Measurements from ENCODE around the gene CD4. TPM values are rescaled to one million over a fixed set of nuclear protein-coding genes. Genes with fewer than 3 reads are reported as not detected.

The CD4 gene
- total RNA-seq, 2 experiments from 2014 or later, result 155 to 161 TPM

DNA sequence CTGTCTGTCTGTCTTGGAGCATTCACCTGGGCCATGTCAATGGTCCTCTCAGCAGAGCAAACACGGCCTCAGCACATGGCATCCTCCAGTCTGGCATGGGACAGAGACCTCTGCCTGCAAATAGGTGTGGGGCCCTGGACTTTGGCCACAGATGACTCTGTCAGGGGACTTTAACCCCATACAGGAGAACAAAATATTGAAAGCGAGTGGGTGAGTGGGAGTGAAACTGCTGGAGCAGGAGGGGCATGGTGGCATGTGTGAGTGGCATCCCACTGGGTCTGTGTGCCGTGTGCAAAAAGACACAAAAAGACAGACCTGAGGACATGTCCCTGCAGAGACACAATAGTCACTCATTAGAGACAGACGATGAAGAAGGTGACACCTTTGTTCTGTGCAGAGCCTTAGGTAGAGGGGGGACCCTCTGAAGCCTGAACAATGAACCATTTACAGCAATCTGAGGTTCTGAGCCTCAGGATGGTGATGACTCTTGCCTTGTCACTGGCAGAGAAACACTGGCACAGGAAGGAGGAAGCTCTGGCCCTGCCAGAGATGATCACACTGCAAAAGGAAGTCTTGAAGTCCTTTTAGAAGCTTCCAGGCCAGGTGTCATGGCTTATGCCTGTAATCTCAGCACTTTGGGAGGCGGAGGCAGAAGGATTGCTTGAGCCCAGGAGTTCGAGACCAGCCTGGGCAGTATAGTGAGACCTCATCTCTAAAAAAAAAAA, 9.5 kb upstream of the CD4 start:
- Mint-ChIP-seq H3K27ac (peak overlapping the region; percentile 51), H3K4me1 (ENCODE audit: low read depth) (peaks cover 90% of the 10 kb centered on the region), H3K36me3 (ENCODE audit: low read depth) (peaks cover 15% of the 10 kb centered on the region), H3K4me3 (no peak overlapping the region), H3K27me3 (ENCODE audit: low read depth) (no peaks in the 10 kb centered on the region), H3K9me3 (no peaks in the 10 kb centered on the region)
- CTCF ChIA-PET, result interaction anchor here (0.6 to 9.7 kb wide), 15 partner anchors 9 to 118 kb away, joined by 3 to 118 read pairs (median 4); partner anchors contain the start of genes CD4, MLF2, PTMS and SPSB2
- intact Hi-C loops (cut with micrococcal nuclease), result loop anchor here (1.0 to 2.0 kb wide), 9 partner anchors 9 to 217 kb away; partner anchors contain the start of genes CD4, MLF2 and ZNF384
- peak; percentile 54 for DNase-seq

DNA sequence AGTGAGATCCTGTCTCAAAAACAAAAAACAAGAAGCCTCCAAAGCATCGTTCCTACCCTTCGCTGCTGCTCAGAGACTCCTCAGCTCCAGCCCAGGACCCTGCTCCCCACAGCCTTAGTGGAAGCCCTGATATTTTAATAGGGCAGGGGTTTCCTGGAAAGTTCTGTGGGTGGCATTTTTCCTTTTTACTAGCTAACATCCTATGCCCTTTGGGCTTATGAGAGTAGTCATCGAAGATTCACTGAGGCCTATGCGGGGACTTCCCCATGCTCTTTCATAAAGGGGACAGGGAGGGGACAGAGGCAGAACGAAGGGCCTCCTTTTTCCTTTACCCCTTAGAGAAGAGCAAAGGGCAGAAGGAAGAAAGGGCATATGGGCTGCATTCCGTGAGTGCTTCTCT, 8.8 kb upstream of the CD4 start:
- intact Hi-C loops (cut with micrococcal nuclease), result loop anchor here (1.0 kb wide), 3 partner anchors 9 to 172 kb away; partner anchors contain the start of gene CD4
- Mint-ChIP-seq H3K4me3 (no peak overlapping the region), H3K27ac (peak overlapping the region; percentile 51), H3K27me3 (ENCODE audit: low read depth) (no peaks in the 10 kb centered on the region), H3K9me3 (no peaks in the 10 kb centered on the region), H3K4me1 (ENCODE audit: low read depth) (peaks cover 90% of the 10 kb centered on the region), H3K36me3 (ENCODE audit: low read depth) (peaks cover 13% of the 10 kb centered on the region)
- DNase-seq, result peak; percentile 65
- CTCF ChIA-PET, result interaction anchor here (0.6 to 9.7 kb wide), 13 partner anchors 8 to 118 kb away, joined by 3 to 118 read pairs (median 4); partner anchors contain the start of genes CD4, MLF2, PTMS and SPSB2

- Mint-ChIP-seq H3K9me3 (no peaks in the 10 kb centered on the region), H3K27ac (peak overlapping the region; percentile 38), H3K4me1 (ENCODE audit: low read depth) (peaks cover 90% of the 10 kb centered on the region), H3K4me3 (no peak overlapping the region), H3K36me3 (ENCODE audit: low read depth) (peaks cover 7% of the 10 kb centered on the region), H3K27me3 (ENCODE audit: low read depth) (no peaks in the 10 kb centered on the region)
- intact Hi-C loops (cut with micrococcal nuclease), result no loop called here
- no peak for DNase-seq
- CTCF ChIA-PET, result interaction anchor here (1.0 to 9.7 kb wide), 5 partner anchors 10 to 51 kb away, joined by 3 to 118 read pairs (median 8); partner anchors contain the start of gene MLF2
These were observed 7.2 kb upstream of the CD4 start for GRCh38 chr12:6782119-6782518.

GRCh38 chr12:6782850-6783566, 6.3 kb upstream of the CD4 start:
- CTCF ChIA-PET, result interaction anchor here (0.5 to 9.7 kb wide), 11 partner anchors 9 to 170 kb away, joined by 3 to 118 read pairs (median 6); partner anchors contain the start of genes MLF2 and SPSB2
- H3K27ac Mint-ChIP-seq, result peak overlapping the region; percentile 54
- no peaks in the 10 kb centered on the region for H3K9me3 Mint-ChIP-seq
- H3K4me3 Mint-ChIP-seq, result no peak overlapping the region
- peaks cover 86% of the 10 kb centered on the region for H3K4me1 Mint-ChIP-seq (ENCODE audit: low read depth)
- intact Hi-C loops (cut with micrococcal nuclease), result no loop called here
- no peaks in the 10 kb centered on the region for H3K27me3 Mint-ChIP-seq (ENCODE audit: low read depth)
- peaks cover 2% of the 10 kb centered on the region for H3K36me3 Mint-ChIP-seq (ENCODE audit: low read depth)
- peak; percentile 52 for DNase-seq

- Mint-ChIP-seq H3K4me3 (no peak overlapping the region), H3K27ac (no peak overlapping the region), H3K27me3 (ENCODE audit: low read depth) (no peaks in the 10 kb centered on the region), H3K36me3 (ENCODE audit: low read depth) (no peaks in the 10 kb centered on the region), H3K4me1 (ENCODE audit: low read depth) (peaks cover 86% of the 10 kb centered on the region), H3K9me3 (no peaks in the 10 kb centered on the region)
- CTCF ChIA-PET, result interaction anchor here (0.9 to 9.7 kb wide), 7 partner anchors 12 to 171 kb away, joined by 3 to 118 read pairs (median 3); partner anchors contain the start of genes MLF2 and SPSB2
- intact Hi-C loops (cut with micrococcal nuclease), result no loop called here
- DNase-seq, result no peak
These were observed 5.5 kb upstream of the CD4 start for GRCh38 chr12:6783828-6784227.

GRCh38 chr12:6784296-6784695, 5.0 kb upstream of the CD4 start:
- intact Hi-C loops (cut with micrococcal nuclease), result no loop called here
- Mint-ChIP-seq H3K27ac (no peak overlapping the region), H3K4me1 (ENCODE audit: low read depth) (peaks cover 86% of the 10 kb centered on the region), H3K36me3 (ENCODE audit: low read depth) (no peaks in the 10 kb centered on the region), H3K4me3 (no peak overlapping the region), H3K27me3 (ENCODE audit: low read depth) (no peaks in the 10 kb centered on the region), H3K9me3 (no peaks in the 10 kb centered on the region)
- no peak for DNase-seq
- CTCF ChIA-PET, result interaction anchor here (1.0 to 9.7 kb wide), 4 partner anchors 12 to 41 kb away, joined by 3 to 118 read pairs (median 8); partner anchors contain the start of gene MLF2

- Mint-ChIP-seq H3K36me3 (ENCODE audit: low read depth) (peaks cover 2% of the 10 kb centered on the region), H3K27ac (no peak overlapping the region), H3K9me3 (no peaks in the 10 kb centered on the region), H3K4me3 (no peak overlapping the region), H3K27me3 (ENCODE audit: low read depth) (no peaks in the 10 kb centered on the region), H3K4me1 (ENCODE audit: low read depth) (peaks cover 81% of the 10 kb centered on the region)
- intact Hi-C loops (cut with micrococcal nuclease), result loop anchor here (5.0 kb wide), 1 partner anchor 168 kb away; the partner anchor contains the start of gene PTPN6
- DNase-seq, result no peak
- CTCF ChIA-PET, result interaction anchor here (1.3 to 9.7 kb wide), 3 partner anchors 11 to 41 kb away, joined by 3 to 118 read pairs (median 13); partner anchors contain the start of gene MLF2
These were observed 4.6 kb upstream of the CD4 start for GRCh38 chr12:6784761-6785160.

DNA sequence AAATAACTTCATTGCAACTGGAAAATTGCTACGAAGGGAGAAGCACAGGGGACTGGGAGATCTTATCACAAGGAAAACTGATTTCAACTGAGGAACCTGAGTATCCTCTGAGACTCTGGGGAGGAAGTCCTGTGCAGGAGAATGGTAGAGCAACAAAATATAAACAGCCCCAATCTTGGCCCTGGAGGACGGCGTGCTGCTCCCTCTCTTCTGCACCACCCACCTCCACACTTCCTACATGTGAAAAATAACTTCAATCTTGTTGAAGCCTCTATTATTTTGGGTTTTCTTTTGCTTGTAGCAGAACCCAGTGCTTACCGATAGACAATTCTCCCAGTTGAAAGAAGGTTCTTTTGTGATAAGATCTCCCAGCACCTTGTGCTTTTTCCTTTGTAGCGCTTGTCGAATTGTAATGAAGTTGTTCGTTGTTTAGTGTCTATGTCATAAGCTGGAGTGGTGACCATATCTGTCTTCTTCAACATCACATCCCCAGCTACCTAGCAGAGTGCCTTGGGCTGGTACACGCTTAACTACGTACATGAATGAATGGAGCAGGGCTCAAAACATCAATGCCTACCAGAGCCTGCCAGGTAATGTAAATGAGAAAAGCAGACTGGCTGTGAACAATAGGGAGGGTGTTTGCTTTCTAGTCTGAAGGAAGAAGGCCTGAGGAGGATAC, 2.8 kb upstream of the CD4 start:
- peaks cover 6% of the 10 kb centered on the region for H3K36me3 Mint-ChIP-seq (ENCODE audit: low read depth)
- CTCF ChIA-PET, result interaction anchor here (0.6 to 3.5 kb wide), 8 partner anchors 9 to 145 kb away, joined by 3 to 23 read pairs (median 4); no protein-coding TSS in a partner anchor
- H3K9me3 Mint-ChIP-seq, result no peaks in the 10 kb centered on the region
- peak; percentile 49 for DNase-seq
- intact Hi-C loops (cut with micrococcal nuclease), result loop anchor here (5.0 kb wide), 1 partner anchor 166 kb away; the partner anchor contains the start of gene PTPN6
- peak overlapping the region; percentile 79 for H3K27ac Mint-ChIP-seq
- H3K4me1 Mint-ChIP-seq (ENCODE audit: low read depth), result peaks cover 68% of the 10 kb centered on the region
- no peaks in the 10 kb centered on the region for H3K27me3 Mint-ChIP-seq (ENCODE audit: low read depth)
- H3K4me3 Mint-ChIP-seq, result peak overlapping the region; percentile 48

- Mint-ChIP-seq H3K4me1 (ENCODE audit: low read depth) (peaks cover 62% of the 10 kb centered on the region), H3K27ac (peak overlapping the region; percentile 79), H3K27me3 (ENCODE audit: low read depth) (no peaks in the 10 kb centered on the region), H3K36me3 (ENCODE audit: low read depth) (peaks cover 10% of the 10 kb centered on the region), H3K9me3 (no peaks in the 10 kb centered on the region), H3K4me3 (peak overlapping the region; percentile 48)
- DNase-seq, result no peak
- CTCF ChIA-PET, result interaction anchor here (0.5 to 3.5 kb wide), 9 partner anchors 9 to 1076 kb away, joined by 3 to 23 read pairs (median 4); no protein-coding TSS in a partner anchor
- intact Hi-C loops (cut with micrococcal nuclease), result loop anchor here (5.0 kb wide), 1 partner anchor 165 kb away; the partner anchor contains the start of gene PTPN6
These were observed 2.0 kb upstream of the CD4 start for GRCh38 chr12:6787309-6787708.

DNA sequence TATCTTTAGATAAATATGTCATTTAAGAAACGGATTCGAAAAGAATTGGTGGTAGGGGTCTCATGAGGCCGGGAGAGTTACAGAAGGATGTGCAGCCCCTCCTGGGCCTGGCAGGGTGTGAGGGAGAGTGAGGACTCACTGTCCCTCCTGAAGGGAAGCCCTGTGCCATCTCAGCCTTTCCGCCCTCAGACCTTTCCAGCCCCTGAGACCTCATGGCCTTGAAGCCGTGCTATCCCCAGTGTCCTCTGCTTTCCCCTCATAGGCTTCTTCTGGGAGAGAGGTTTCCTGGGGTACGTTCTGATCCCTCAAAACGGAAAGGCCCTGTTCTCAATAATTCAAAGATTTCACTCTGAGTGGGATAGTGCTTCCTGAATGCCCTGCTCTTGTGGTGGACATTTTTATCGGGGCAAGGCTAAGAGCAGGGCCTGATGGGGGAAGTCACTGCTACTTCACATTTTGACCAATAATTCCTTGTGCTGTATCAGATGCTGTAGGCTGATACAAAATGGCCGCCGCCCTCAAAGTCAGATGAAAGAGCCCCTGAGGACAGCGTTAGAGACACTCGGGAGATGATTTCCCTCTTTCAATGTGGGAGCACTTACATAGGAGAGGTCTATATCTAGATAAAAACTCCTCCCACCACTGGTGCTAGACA, 1.3 kb downstream of the CD4 start:
- H3K27me3 Mint-ChIP-seq (ENCODE audit: low read depth), result no peaks in the 10 kb centered on the region
- H3K9me3 Mint-ChIP-seq, result no peaks in the 10 kb centered on the region
- H3K27ac Mint-ChIP-seq, result peak overlapping the region; percentile 96
- CTCF ChIA-PET, result interaction anchor here (0.7 to 6.5 kb wide), 7 partner anchors 10 to 177 kb away, joined by 3 to 39 read pairs (median 13); partner anchors contain the start of genes LAG3, MLF2 and PTMS
- H3K4me1 Mint-ChIP-seq (ENCODE audit: low read depth), result peaks cover 52% of the 10 kb centered on the region
- peak; percentile 78 for DNase-seq
- H3K36me3 Mint-ChIP-seq (ENCODE audit: low read depth), result peaks cover 29% of the 10 kb centered on the region
- H3K4me3 Mint-ChIP-seq, result peak overlapping the region; percentile 97
- intact Hi-C loops (cut with micrococcal nuclease), result loop anchor here (1.0 to 5.0 kb wide), 3 partner anchors 62 to 298 kb away; partner anchors contain the start of genes CHD4, MRPL51, NCAPD2 and USP5

All from activated naive CD4-positive, alpha-beta T cell treated with anti-CD3 and anti-CD28 coated beads for 36 hours (primary cell).